MCF 10A (cell line): ENCODE results near the gene CDK14. TPM values are rescaled to one million over a fixed set of nuclear protein-coding genes. Genes with fewer than 3 reads are reported as not detected.
A peak's percentile ranks its signal among the peaks of the same experiment; 100 is the strongest.

ENCODE experiments used
- BruUV-seq: library from RNA; stranded (reverse); fragments of 400-500 nt; replicated peaks from 2 replicates; lab custom pipeline; 2021; lab: Mats Ljungman, UMichigan
- CTCF ChIA-PET: fragments of 300-600 bp; sonication (Branson Sonifier 250); formaldehyde crosslinking; extraction: SDS; loops from one replicate; lab custom pipeline; 2021; ENCODE audit warnings: antibody characterized with exemption, inconsistent platforms; lab: Yijun Ruan, JAX
- POLR2A ChIA-PET: fragments of 300-600, 350-650 bp; sonication (Branson Sonifier 250); formaldehyde crosslinking; extraction: SDS; loops from one replicate; lab custom pipeline; 2020; ENCODE audit warnings: antibody characterized with exemption, inconsistent platforms; lab: Yijun Ruan, JAX
- DNase-seq: peaks from one replicate; pipeline ENCODE4 v3.0.0-alpha.2; 2018; ENCODE audit not compliant: unreplicated experiment
- H3K27ac Mint-ChIP-seq: one replicate; pipeline ENCODE4 v1.8.0; 2022; ENCODE audit warnings: mild to moderate bottlenecking, low read depth, mixed read lengths; ENCODE audit not compliant: unreplicated experiment
- H3K27me3 Mint-ChIP-seq: one replicate; pipeline ENCODE4 v1.8.0; 2022; ENCODE audit warnings: mixed read lengths; ENCODE audit not compliant: insufficient read depth, unreplicated experiment
- H3K36me3 Mint-ChIP-seq: one replicate; pipeline ENCODE4 v1.8.0; 2022; ENCODE audit warnings: mild to moderate bottlenecking, moderate library complexity, mixed read lengths; ENCODE audit not compliant: insufficient read depth, unreplicated experiment
- H3K4me1 Mint-ChIP-seq: one replicate; pipeline ENCODE4 v1.8.0; 2022; ENCODE audit warnings: mixed read lengths; ENCODE audit not compliant: insufficient read depth, unreplicated experiment
- H3K4me3 Mint-ChIP-seq: one replicate; pipeline ENCODE4 v1.8.0; 2022; ENCODE audit warnings: mild to moderate bottlenecking, moderate library complexity, mixed read lengths; ENCODE audit not compliant: unreplicated experiment
- H3K9me3 Mint-ChIP-seq: one replicate; pipeline ENCODE4 v1.8.0; 2022; ENCODE audit warnings: mixed read lengths; ENCODE audit not compliant: unreplicated experiment
- CTCF ChIP-seq: fragments of 200-600 bp; IDR thresholded peaks from one replicate; pipeline ENCODE4 v1.8.0; 2022; ENCODE audit warnings: antibody characterized with exemption, mild to moderate bottlenecking; ENCODE audit not compliant: unreplicated experiment
- intact Hi-C: fragments of 100-400 bp; cut with micrococcal nuclease; formaldehyde crosslinking; loops from 2 replicates; pipeline ENCODE4 v1.14.1; 2022
- total RNA-seq: library from RNA; stranded (reverse); gene quantifications from 2 replicates; pipeline ENCODE4 v1.2.3, GENCODE V29; 2022

Gene CDK14
- total RNA-seq, 1 experiment from 2014 or later, result 32.0 TPM

DNA sequence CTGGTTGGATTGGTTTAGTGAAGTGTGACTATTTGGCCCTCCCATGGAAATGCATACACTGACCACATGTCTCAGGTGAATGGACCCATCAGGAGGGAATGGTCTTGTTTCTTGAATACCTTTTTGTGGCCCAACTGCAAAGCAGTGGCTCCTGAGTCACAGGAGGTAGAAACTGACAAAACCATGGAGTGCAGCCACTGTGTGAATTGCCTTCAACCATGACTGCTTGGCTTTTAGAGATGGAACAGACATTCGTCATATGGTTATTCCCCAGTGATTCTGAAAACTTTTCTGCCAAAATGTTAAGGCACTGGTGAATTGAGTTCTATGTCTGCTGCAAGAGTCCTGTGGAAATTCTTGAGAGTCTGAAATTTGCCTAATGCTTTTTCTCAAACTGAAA, 64.7 kb downstream of the CDK14 start:
- intact Hi-C loops, result no loop called here
- no peak for DNase-seq
- no peaks in the 10 kb centered on the region for H3K27me3 Mint-ChIP-seq
- TF ChIP-seq CTCF, result no peak
- H3K27ac Mint-ChIP-seq, result no peak overlapping the region
- ChIA-PET POLR2A (interaction anchor here (1.0 kb wide), 1 partner anchor 12 kb away, joined by 3 read pairs; no protein-coding TSS in a partner anchor), CTCF (interaction anchor here (0.9 to 2.1 kb wide), 2 partner anchors 11 to 32 kb away, joined by 3 to 7 read pairs; no protein-coding TSS in a partner anchor)
- no peak overlapping the region for H3K4me3 Mint-ChIP-seq
- no TSS peak for BruUV-seq
- H3K36me3 Mint-ChIP-seq, result no peaks in the 10 kb centered on the region
- peaks cover 13% of the 10 kb centered on the region for H3K4me1 Mint-ChIP-seq
- no peaks in the 10 kb centered on the region for H3K9me3 Mint-ChIP-seq

GRCh38 chr7:90661290-90662151, 65.4 kb downstream of the CDK14 start:
- ChIA-PET CTCF (interaction anchor here (0.9 to 2.1 kb wide), 3 partner anchors 10 to 33 kb away, joined by 3 to 7 read pairs (median 3); no protein-coding TSS in a partner anchor), POLR2A (interaction anchor here (1.1 to 1.4 kb wide), 2 partner anchors 10 to 12 kb away, joined by 3 to 5 read pairs; no protein-coding TSS in a partner anchor)
- no peaks in the 10 kb centered on the region for H3K27me3 Mint-ChIP-seq
- no peak overlapping the region for H3K27ac Mint-ChIP-seq
- no peak for DNase-seq
- no peaks in the 10 kb centered on the region for H3K36me3 Mint-ChIP-seq
- TF ChIP-seq CTCF, result no peak
- H3K9me3 Mint-ChIP-seq, result no peaks in the 10 kb centered on the region
- intact Hi-C loops, result no loop called here
- BruUV-seq, result no TSS peak
- peaks cover 20% of the 10 kb centered on the region for H3K4me1 Mint-ChIP-seq
- H3K4me3 Mint-ChIP-seq, result no peak overlapping the region

DNA sequence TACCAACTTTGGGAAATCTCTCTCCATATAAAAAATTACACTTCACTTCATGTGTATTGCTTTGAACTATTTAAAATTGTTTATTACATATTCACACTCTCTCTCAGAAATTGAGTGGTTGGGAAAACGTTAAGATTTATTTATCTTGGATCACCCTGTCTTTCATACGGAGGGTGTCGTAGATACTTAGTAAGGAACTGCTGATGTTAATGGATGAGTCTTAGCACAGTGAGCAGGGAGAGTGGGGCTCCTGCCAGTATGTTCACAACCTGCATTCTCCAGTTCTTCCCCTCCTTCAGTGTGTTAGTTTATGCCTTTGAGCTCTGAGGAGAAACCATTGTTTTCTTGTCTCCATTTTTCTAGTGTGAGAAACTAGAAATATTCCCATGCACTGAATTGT, 67.1 kb downstream of the CDK14 start:
- DNase-seq, result no peak
- H3K4me1 Mint-ChIP-seq, result peaks cover 21% of the 10 kb centered on the region
- POLR2A ChIA-PET, result interaction anchor here (1.2 to 1.4 kb wide), 2 partner anchors 8 to 13 kb away, joined by 3 to 4 read pairs; no protein-coding TSS in a partner anchor
- CTCF ChIA-PET, result interaction anchor here (0.9 to 2.1 kb wide), 4 partner anchors 8 to 371 kb away, joined by 3 to 7 read pairs (median 4); no protein-coding TSS in a partner anchor
- no TSS peak for BruUV-seq
- H3K4me3 Mint-ChIP-seq, result no peak overlapping the region
- H3K27me3 Mint-ChIP-seq, result no peaks in the 10 kb centered on the region
- H3K27ac Mint-ChIP-seq, result no peak overlapping the region
- intact Hi-C loops, result no loop called here
- no peaks in the 10 kb centered on the region for H3K36me3 Mint-ChIP-seq
- no peaks in the 10 kb centered on the region for H3K9me3 Mint-ChIP-seq
- TF ChIP-seq CTCF, result no peak

DNA sequence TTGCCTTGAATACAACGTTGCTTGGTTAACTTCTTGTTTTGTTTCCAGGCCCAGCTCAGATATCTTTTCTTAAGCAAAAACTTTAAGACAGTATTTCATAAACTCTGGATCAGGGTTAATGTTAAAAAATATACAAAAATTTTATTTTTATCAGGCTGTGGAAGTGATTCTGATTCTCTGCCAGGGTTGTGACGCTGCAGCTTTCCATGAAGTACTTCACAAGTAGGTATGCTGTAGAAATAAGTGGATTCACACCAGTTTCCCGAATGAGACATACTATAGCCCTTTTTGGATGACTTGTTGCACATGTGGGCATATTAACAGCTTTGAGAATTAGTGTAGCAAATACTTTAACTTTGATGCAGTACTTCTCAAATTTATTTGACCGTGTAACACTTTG, 70.1 kb downstream of the CDK14 start:
- H3K9me3 Mint-ChIP-seq, result no peaks in the 10 kb centered on the region
- intact Hi-C loops, result no loop called here
- CTCF ChIA-PET, result interaction anchor here (0.6 kb wide), 1 partner anchor 69 kb away, joined by 3 read pairs; no protein-coding TSS in a partner anchor

More for the DNA sequence above, 70.1 kb downstream of the CDK14 start:
- no TSS peak for BruUV-seq
- Mint-ChIP-seq H3K27me3 (no peaks in the 10 kb centered on the region), H3K4me3 (no peak overlapping the region), H3K27ac (no peak overlapping the region), H3K4me1 (peaks cover 25% of the 10 kb centered on the region), H3K36me3 (no peaks in the 10 kb centered on the region)
- DNase-seq, result peak; percentile 48
- TF ChIP-seq CTCF, result no peak
- POLR2A ChIA-PET, result no interaction called here
